Measurements from ENCODE around the gene BCAP29. TPM values are rescaled to one million over a fixed set of nuclear protein-coding genes. Genes with fewer than 3 reads are reported as not detected.

Gene BCAP29
- total RNA-seq, 2 experiments from 2014 or later: 24.0 to 27.7 TPM

- ATAC-seq (no peak), DNase-seq (no peak)
- Mint-ChIP-seq H3K27ac (no peak overlapping the region), H3K4me1 (ENCODE audit: low read depth) (peaks cover 18% of the 10 kb centered on the region), H3K9me3 (peaks cover 9% of the 10 kb centered on the region), H3K4me3 (no peak overlapping the region), H3K36me3 (ENCODE audit: low read depth) (no peaks in the 10 kb centered on the region), H3K27me3 (peaks cover 18% of the 10 kb centered on the region)
- CTCF ChIA-PET: no interaction called here
- TF ChIP-seq CTCF (IDR thresholded peaks at IDR 0.05): no peak
- POLR2A ChIA-PET: no interaction called here
- intact Hi-C loops (cut with micrococcal nuclease): no loop called here
Observed at GRCh38 chr7:107642501-107642900, 62.5 kb downstream of the BCAP29 start.

- peaks cover 13% of the 10 kb centered on the region for H3K4me1 Mint-ChIP-seq (ENCODE audit: low read depth)
- ChIA-PET POLR2A (no interaction called here), CTCF (no interaction called here)
- no peaks in the 10 kb centered on the region for H3K36me3 Mint-ChIP-seq (ENCODE audit: low read depth)
- H3K27ac Mint-ChIP-seq: no peak overlapping the region
- H3K27me3 Mint-ChIP-seq: peaks cover 15% of the 10 kb centered on the region
- H3K9me3 Mint-ChIP-seq: peaks cover 4% of the 10 kb centered on the region
- DNase-seq (no peak), ATAC-seq (no peak)
- intact Hi-C loops (cut with micrococcal nuclease): no loop called here
- no peak overlapping the region for H3K4me3 Mint-ChIP-seq
- no peak for TF ChIP-seq CTCF (IDR thresholded peaks at IDR 0.05)
Observed at GRCh38 chr7:107643407-107643806, 63.4 kb downstream of the BCAP29 start.

DNA sequence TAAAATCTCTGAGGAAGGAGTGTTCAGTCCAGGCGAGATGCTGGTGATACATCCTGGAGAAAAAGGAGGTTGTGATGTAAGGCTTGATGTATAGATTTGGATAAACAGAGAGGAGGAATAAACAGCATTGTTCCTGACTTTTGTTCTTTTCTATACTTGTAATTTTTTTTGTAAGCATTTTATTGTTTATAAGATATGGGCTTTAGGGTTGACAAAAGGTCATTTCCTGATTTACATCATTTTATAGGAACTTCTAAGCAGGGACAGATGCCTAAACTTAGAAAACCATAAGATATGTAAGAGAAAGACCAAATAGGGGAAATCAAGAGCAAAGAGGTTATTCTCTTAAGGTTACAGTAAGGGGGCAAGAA lies 63.9 kb downstream of the BCAP29 start:
- ChIA-PET POLR2A (interaction anchor here (1.5 kb wide), 1 partner anchor 12 kb away, joined by 3 read pairs; no protein-coding TSS in a partner anchor), CTCF (no interaction called here)
- H3K9me3 Mint-ChIP-seq: peaks cover 3% of the 10 kb centered on the region
- peaks cover 15% of the 10 kb centered on the region for H3K27me3 Mint-ChIP-seq
- no peaks in the 10 kb centered on the region for H3K36me3 Mint-ChIP-seq (ENCODE audit: low read depth)
- H3K4me1 Mint-ChIP-seq (ENCODE audit: low read depth): peaks cover 8% of the 10 kb centered on the region
- ATAC-seq: no peak
- no peak overlapping the region for H3K27ac Mint-ChIP-seq
- DNase-seq: no peak
- no peak overlapping the region for H3K4me3 Mint-ChIP-seq
- TF ChIP-seq CTCF (IDR thresholded peaks at IDR 0.05): no peak
- intact Hi-C loops (cut with micrococcal nuclease): no loop called here

- Mint-ChIP-seq H3K4me3 (no peak overlapping the region), H3K9me3 (peaks cover 3% of the 10 kb centered on the region), H3K27me3 (peaks cover 14% of the 10 kb centered on the region), H3K4me1 (ENCODE audit: low read depth) (peaks cover 5% of the 10 kb centered on the region), H3K36me3 (ENCODE audit: low read depth) (no peaks in the 10 kb centered on the region), H3K27ac (no peak overlapping the region)
- no peak for ATAC-seq
- ChIA-PET CTCF (interaction anchor here (0.7 to 1.1 kb wide), 2 partner anchors 80 to 180 kb away, joined by 3 read pairs; no protein-coding TSS in a partner anchor), POLR2A (interaction anchor here (1.5 kb wide), 1 partner anchor 13 kb away, joined by 3 read pairs; no protein-coding TSS in a partner anchor)
- DNase-seq: no peak
- intact Hi-C loops (cut with micrococcal nuclease): no loop called here
- TF ChIP-seq CTCF (IDR thresholded peaks at IDR 0.05): no peak
Observed at GRCh38 chr7:107644309-107644974, 64.4 kb downstream of the BCAP29 start.

- H3K36me3 Mint-ChIP-seq (ENCODE audit: low read depth): peaks cover 2% of the 10 kb centered on the region
- intact Hi-C loops (cut with micrococcal nuclease): no loop called here
- H3K27me3 Mint-ChIP-seq: peaks cover 30% of the 10 kb centered on the region
- H3K9me3 Mint-ChIP-seq: peaks cover 3% of the 10 kb centered on the region
- H3K4me3 Mint-ChIP-seq: no peak overlapping the region
- DNase-seq: no peak
- no peak for TF ChIP-seq CTCF (IDR thresholded peaks at IDR 0.05)
- ChIA-PET POLR2A (no interaction called here), CTCF (no interaction called here)
- no peak overlapping the region for H3K27ac Mint-ChIP-seq
- no peak for ATAC-seq
- H3K4me1 Mint-ChIP-seq (ENCODE audit: low read depth): peaks cover 12% of the 10 kb centered on the region
Observed at GRCh38 chr7:107652642-107653041, 72.6 kb downstream of the BCAP29 start.

All from activated CD8-positive, alpha-beta T cell treated with anti-CD3 and anti-CD28 coated beads for 36 hours (primary cell).